K562 (cell line): ENCODE measurements around the gene URM1. TPM values are rescaled to one million over a fixed set of nuclear protein-coding genes. Genes with fewer than 3 reads are reported as not detected.
A peak's percentile ranks its signal among the peaks of the same experiment; 100 is the strongest.

Experiments used
- ATF7 ChIP-seq: fragments of 450-650 bp; IDR thresholded peaks from 2 replicates; pipeline ENCODE4 v1.7.1; 2014; ENCODE audit warnings: mild to moderate bottlenecking, moderate library complexity
- CBX1 ChIP-seq: sonication (generic); IDR thresholded peaks from 2 replicates; pipeline ENCODE4 v1.6.1; 2016; ENCODE audit warnings: antibody characterized with exemption, low read depth, mild to moderate bottlenecking
- CHD4 ChIP-seq: fragments of 200-600 bp; sonication (generic); IDR thresholded peaks from 3 replicates; pipeline ENCODE4 v1.6.1; 2012; ENCODE audit warnings: low read depth, mild to moderate bottlenecking, mixed read lengths, low read length, inconsistent platforms; ENCODE audit not compliant: insufficient read depth, insufficient replicate concordance, poor library complexity, severe bottlenecking
- CREB1 ChIP-seq, 2 experiments: sonication (generic) in 1 of 2; formaldehyde crosslinking in 1 of 2; IDR thresholded peaks; 2 replicates each; pipeline versions ENCODE4 v1.6.1 to v1.8.0; 2012 to 2022; ENCODE audit warnings: inconsistent platforms in 1 of 2, mild to moderate bottlenecking in 1 of 2, missing genetic modification reagents in 1 of 2, moderate library complexity in 1 of 2
- L3MBTL2 ChIP-seq: fragments of 450-650 bp; IDR thresholded peaks from 2 replicates; pipeline ENCODE4 v1.6.1; 2016; ENCODE audit warnings: mild to moderate bottlenecking, moderate library complexity
- MEF2D ChIP-seq: conservative IDR thresholded peaks from 2 replicates; pipeline ENCODE4 v1.6.1; 2016; ENCODE audit warnings: low read depth, missing genetic modification characterization, missing compliant biosample characterization
- MEIS2 ChIP-seq: fragments of 450-650 bp; IDR thresholded peaks from 2 replicates; pipeline ENCODE4 v1.6.1; 2014; ENCODE audit warnings: mild to moderate bottlenecking; ENCODE audit not compliant: partially characterized antibody
- NFRKB ChIP-seq: fragments of 450-650 bp; IDR thresholded peaks from 2 replicates; pipeline ENCODE4 v1.6.1; 2016; ENCODE audit warnings: low read depth
- NR2F6 ChIP-seq: fragments of 450-650 bp; formaldehyde crosslinking; IDR thresholded peaks from 2 replicates; pipeline ENCODE4 v1.4.0; 2020; ENCODE audit warnings: mild to moderate bottlenecking
- NUFIP1 ChIP-seq: fragments of 450-650 bp; IDR thresholded peaks from 2 replicates; pipeline ENCODE4 v1.6.1; 2018; ENCODE audit not compliant: partially characterized antibody
- PRPF4 ChIP-seq: fragments of 200-400 bp; formaldehyde crosslinking; IDR thresholded peaks from one replicate; pipeline ENCODE4 v1.6.1; 2017; ENCODE audit warnings: low read length, low read depth, mild to moderate bottlenecking; ENCODE audit not compliant: insufficient read depth, poor library complexity, severe bottlenecking
- SP2 ChIP-seq: IDR thresholded peaks from 2 replicates; pipeline ENCODE4 v1.6.1; 2011; ENCODE audit warnings: mild to moderate bottlenecking, low read depth, low read length, moderate library complexity; ENCODE audit not compliant: poor library complexity, severe bottlenecking; ENCODE audit errors: extremely low read depth
- ZBTB17 ChIP-seq: fragments of 450-650 bp; formaldehyde crosslinking; IDR thresholded peaks from 2 replicates; pipeline ENCODE4 v1.4.0; 2020; ENCODE audit warnings: mild to moderate bottlenecking
- ZBTB8A ChIP-seq: fragments of 450-650 bp; IDR thresholded peaks from 2 replicates; pipeline ENCODE4 v1.6.1; 2018; ENCODE audit warnings: mild to moderate bottlenecking, moderate library complexity; ENCODE audit not compliant: partially characterized antibody
- ZKSCAN3 ChIP-seq: fragments of 250-450 bp; sonication (Bioruptor Pico); IDR thresholded peaks from 2 replicates; pipeline ENCODE4 v1.4.0; 2020
- ZNF444 ChIP-seq: fragments of 250-450 bp; sonication (Bioruptor Pico); IDR thresholded peaks from 2 replicates; pipeline ENCODE4 v1.4.0; 2020; ENCODE audit warnings: mild to moderate bottlenecking, moderate library complexity
- ZNF75A ChIP-seq: fragments of 450-650 bp; formaldehyde crosslinking; IDR thresholded peaks from 2 replicates; pipeline ENCODE4 v1.4.0; 2020; ENCODE audit warnings: mild to moderate bottlenecking
- polyA plus RNA-seq, 8 experiments: library from polyadenylated mRNA; depleted of rRNA in 4 of 8; stranded (reverse) in 5 of 8; unstranded in 3 of 8; fragments of >200 nt; fragmentation: Nextera tagmentation in 2 of 8; fragmentation: Illumina TruSeq in 1 of 8; extraction: Ambion mirVana in 2 of 8; extraction: Trizol in 1 of 8; gene quantifications; 2 replicates each; pipeline versions ENCODE4 v1.2.1 to v1.2.3, GENCODE V29; 2011 to 2014; ENCODE audit warnings: inconsistent platforms in 1 of 8, missing spikeins in 1 of 8
- total RNA-seq, 7 experiments: library from RNA; depleted of rRNA in 6 of 7; stranded (reverse); fragments of >200 nt in 6 of 7; fragmentation: Illumina TruSeq in 2 of 7; extraction: Trizol in 2 of 7; gene quantifications; 2 replicates each; pipeline versions ENCODE4 v1.2.1 to v1.2.3, GENCODE V29; 2011 to 2021; ENCODE audit warnings: low replicate concordance in 1 of 7
- TF ChIP-seq, protein P1 (sequence below): fragments of 250-450 bp; sonication (Bioruptor Pico); IDR thresholded peaks from 2 replicates; pipeline ENCODE4 v1.4.0; 2020; ENCODE audit warnings: borderline replicate concordance
- TF ChIP-seq, protein P2 (sequence below): fragments of 450-650 bp; IDR thresholded peaks from 2 replicates; pipeline ENCODE4 v1.6.1; 2014; ENCODE audit warnings: low read depth, mild to moderate bottlenecking, moderate library complexity, borderline replicate concordance
- TF ChIP-seq, protein P3 (sequence below): fragments of 450-650 bp; IDR thresholded peaks from 2 replicates; pipeline ENCODE4 v1.6.1; 2016; ENCODE audit warnings: borderline replicate concordance
- TF ChIP-seq, protein P4 (sequence below): fragments of 450-650 bp; formaldehyde crosslinking; IDR thresholded peaks from 2 replicates; pipeline ENCODE4 v1.4.0; 2020; ENCODE audit warnings: mild to moderate bottlenecking

The URM1 gene
- total and polyA plus RNA-seq, 9 of the 15 experiments (the other 6 are each of a cell fraction or from before 2014, with no cell fraction given): 10.1 to 88.9 (median 53.3) TPM

DNA sequence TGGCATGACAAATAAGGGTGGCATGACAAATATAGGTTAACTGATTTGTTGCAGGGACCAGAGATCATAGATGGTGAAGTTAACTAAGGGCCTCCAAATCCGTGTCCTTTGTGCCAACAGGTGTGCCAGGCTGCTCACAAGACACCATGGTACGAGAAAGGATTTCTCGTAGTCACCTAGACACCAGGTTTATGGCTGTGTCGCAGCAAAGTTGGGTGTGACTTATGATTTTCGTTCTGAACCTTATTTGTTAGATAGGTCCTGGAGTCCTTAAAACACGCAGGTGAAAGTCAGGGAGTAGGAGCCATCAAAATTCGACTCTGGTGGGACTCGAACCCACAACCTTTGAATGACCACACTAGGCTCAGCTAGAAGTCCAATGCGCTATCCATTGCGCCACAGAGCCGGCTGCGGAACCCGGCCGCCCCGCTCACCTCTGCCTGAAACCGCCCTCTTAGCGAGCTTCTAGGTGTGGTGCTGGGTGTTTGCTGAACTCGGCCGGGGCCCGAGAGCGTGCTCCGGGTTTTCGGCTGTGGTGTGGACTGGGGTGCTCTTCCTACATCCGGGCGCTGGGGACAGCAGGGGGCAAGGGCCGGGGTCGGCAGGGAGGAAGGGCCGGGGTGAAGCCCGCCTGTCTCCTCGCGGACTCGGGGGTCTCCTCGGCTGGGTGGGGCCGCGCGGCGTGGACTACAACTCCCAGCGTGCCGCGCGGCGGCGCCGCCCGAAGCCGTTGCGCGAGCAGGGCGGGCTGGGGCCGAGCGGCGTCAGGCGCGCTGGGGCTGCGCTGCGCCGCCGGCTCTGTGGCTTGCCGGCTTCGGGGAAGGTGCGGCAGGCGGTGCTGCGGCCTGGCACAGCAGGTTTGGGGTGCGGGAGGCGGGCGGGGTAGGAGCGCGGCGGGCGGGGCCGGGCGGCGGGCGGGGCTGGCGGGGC lies 31.1 kb upstream of the URM1 start, which contains the start of gene SLC27A4 (continued):
- peak; percentile 80 for TF ChIP-seq ZBTB17 (CRISPR knock-in tag)
- TF ChIP-seq SP2: peak; percentile 4
- TF ChIP-seq, protein P1, sequence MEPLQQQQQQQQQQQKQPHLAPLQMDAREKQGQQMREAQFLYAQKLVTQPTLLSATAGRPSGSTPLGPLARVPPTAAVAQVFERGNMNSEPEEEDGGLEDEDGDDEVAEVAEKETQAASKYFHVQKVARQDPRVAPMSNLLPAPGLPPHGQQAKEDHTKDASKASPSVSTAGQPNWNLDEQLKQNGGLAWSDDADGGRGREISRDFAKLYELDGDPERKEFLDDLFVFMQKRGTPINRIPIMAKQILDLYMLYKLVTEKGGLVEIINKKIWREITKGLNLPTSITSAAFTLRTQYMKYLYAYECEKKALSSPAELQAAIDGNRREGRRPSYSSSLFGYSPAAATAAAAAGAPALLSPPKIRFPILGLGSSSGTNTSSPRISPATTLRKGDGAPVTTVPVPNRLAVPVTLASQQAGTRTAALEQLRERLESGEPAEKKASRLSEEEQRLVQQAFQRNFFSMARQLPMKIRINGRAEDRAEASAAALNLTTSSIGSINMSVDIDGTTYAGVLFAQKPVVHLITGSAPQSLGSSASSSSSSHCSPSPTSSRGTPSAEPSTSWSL: no peak; the same call in 1 of the 2 replicates
- peak; percentile 91 for TF ChIP-seq ATF7
- peak; percentile 95 for TF ChIP-seq CREB1 (IDR thresholded peaks at IDR 0.05)
- no peak for TF ChIP-seq CREB1 (CRISPR knock-in tag; IDR thresholded peaks at IDR 0.05)
- no peak for TF ChIP-seq CBX1
- TF ChIP-seq ZKSCAN3 (CRISPR knock-in tag): no peak
- TF ChIP-seq L3MBTL2: peak; percentile 90; the same call in 1 of the 2 replicates
- TF ChIP-seq NUFIP1: no peak
- TF ChIP-seq ZNF444 (CRISPR knock-in tag): peak; percentile 47; the same call in 1 of the 2 replicates
- TF ChIP-seq NR2F6 (CRISPR knock-in tag): no peak; the same call in 1 of the 2 replicates
- TF ChIP-seq ZBTB8A: no peak
- TF ChIP-seq MEIS2: peak; percentile 35
- TF ChIP-seq, protein P2, sequence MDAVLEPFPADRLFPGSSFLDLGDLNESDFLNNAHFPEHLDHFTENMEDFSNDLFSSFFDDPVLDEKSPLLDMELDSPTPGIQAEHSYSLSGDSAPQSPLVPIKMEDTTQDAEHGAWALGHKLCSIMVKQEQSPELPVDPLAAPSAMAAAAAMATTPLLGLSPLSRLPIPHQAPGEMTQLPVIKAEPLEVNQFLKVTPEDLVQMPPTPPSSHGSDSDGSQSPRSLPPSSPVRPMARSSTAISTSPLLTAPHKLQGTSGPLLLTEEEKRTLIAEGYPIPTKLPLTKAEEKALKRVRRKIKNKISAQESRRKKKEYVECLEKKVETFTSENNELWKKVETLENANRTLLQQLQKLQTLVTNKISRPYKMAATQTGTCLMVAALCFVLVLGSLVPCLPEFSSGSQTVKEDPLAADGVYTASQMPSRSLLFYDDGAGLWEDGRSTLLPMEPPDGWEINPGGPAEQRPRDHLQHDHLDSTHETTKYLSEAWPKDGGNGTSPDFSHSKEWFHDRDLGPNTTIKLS: peak; percentile 96
- TF ChIP-seq MEF2D (tag): peak; percentile 39; the same call in 1 of the 2 replicates
- peak; percentile 17 for TF ChIP-seq PRPF4
- TF ChIP-seq NFRKB: no peak
- peak; percentile 93 for TF ChIP-seq CHD4
- TF ChIP-seq ZNF75A (CRISPR knock-in tag): no peak
- TF ChIP-seq, protein P3, sequence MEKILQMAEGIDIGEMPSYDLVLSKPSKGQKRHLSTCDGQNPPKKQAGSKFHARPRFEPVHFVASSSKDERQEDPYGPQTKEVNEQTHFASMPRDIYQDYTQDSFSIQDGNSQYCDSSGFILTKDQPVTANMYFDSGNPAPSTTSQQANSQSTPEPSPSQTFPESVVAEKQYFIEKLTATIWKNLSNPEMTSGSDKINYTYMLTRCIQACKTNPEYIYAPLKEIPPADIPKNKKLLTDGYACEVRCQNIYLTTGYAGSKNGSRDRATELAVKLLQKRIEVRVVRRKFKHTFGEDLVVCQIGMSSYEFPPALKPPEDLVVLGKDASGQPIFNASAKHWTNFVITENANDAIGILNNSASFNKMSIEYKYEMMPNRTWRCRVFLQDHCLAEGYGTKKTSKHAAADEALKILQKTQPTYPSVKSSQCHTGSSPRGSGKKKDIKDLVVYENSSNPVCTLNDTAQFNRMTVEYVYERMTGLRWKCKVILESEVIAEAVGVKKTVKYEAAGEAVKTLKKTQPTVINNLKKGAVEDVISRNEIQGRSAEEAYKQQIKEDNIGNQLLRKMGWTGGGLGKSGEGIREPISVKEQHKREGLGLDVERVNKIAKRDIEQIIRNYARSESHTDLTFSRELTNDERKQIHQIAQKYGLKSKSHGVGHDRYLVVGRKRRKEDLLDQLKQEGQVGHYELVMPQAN: peak; percentile 90; the same call in 1 of the 2 replicates
- TF ChIP-seq, protein P4, sequence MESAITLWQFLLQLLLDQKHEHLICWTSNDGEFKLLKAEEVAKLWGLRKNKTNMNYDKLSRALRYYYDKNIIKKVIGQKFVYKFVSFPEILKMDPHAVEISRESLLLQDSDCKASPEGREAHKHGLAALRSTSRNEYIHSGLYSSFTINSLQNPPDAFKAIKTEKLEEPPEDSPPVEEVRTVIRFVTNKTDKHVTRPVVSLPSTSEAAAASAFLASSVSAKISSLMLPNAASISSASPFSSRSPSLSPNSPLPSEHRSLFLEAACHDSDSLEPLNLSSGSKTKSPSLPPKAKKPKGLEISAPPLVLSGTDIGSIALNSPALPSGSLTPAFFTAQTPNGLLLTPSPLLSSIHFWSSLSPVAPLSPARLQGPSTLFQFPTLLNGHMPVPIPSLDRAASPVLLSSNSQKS (CRISPR knock-in tag): 0 out of 2 replicates have a peak, but pooled peaks have one; percentile 31
